ENCODE results near the gene MMP14. TPM values are rescaled to one million over a fixed set of nuclear protein-coding genes. Genes with fewer than 3 reads are reported as not detected.
A peak's percentile ranks its signal among the peaks of the same experiment; 100 is the strongest.

MMP14 gene
- total and polyA plus RNA-seq, 2 of the 8 experiments (the other 6 are each of a cell fraction or from before 2014, with no cell fraction given), result 58.2 to 86.8 TPM

GRCh38 chr14:22797017-22797917 lies 39.1 kb upstream of the MMP14 start:
- Histone ChIP-seq H3K9ac (replicated peaks in 1 of 4; ENCODE audit: extremely low read depth in 1 of 4, low read depth in 3 of 4, low read length in 3 of 4) (no peak overlapping the region), H3K4me3 (ENCODE audit: extremely low read depth in 1 of 4, insufficient read depth in 2 of 4, low read depth in 3 of 4, low read length in 4 of 4) (no peak overlapping the region), H2BK5ac (ENCODE audit: low read depth, low read length) (no peak overlapping the region), H2BK12ac (ENCODE audit: low read depth, low read length) (no peak overlapping the region; the same call in 1 of the 2 replicates), H2BK120ac (replicated peaks; ENCODE audit: low read depth, low read length) (no peak overlapping the region), H3K4ac (replicated peaks; ENCODE audit: insufficient read length, low read depth, low read length) (no peak overlapping the region), H4K20me1 (replicated peaks in 1 of 2; ENCODE audit: control insufficient read depth in 1 of 2, insufficient read depth in 2 of 2, low read length in 2 of 2) (no peaks in the 10 kb centered on the region), H3K79me2 (ENCODE audit: control insufficient read depth in 1 of 2, insufficient read depth in 2 of 2, low read length in 2 of 2) (no peaks in the 10 kb centered on the region), H3K79me1 (ENCODE audit: low read depth, low read length) (no peaks in the 10 kb centered on the region), H2BK20ac (ENCODE audit: low read length) (0 out of 2 replicates have a peak overlapping the region, but pooled peaks have one; percentile 2), H3K23me2 (ENCODE audit: low read depth, low read length) (no peaks in the 10 kb centered on the region), H3K36me3 (ENCODE audit: control insufficient read depth in 2 of 4, insufficient read depth in 4 of 4, low read length in 3 of 4) (no peaks in the 10 kb centered on the region), H2AFZ (ENCODE audit: low read length) (no peak overlapping the region), H3K27me3 (replicated peaks in 1 of 4; ENCODE audit: control insufficient read depth in 3 of 4, extremely low read depth in 1 of 4, insufficient read depth in 3 of 4, low read length in 3 of 4) (no peaks in the 10 kb centered on the region), H2AK5ac (ENCODE audit: low read depth, low read length) (0 out of 2 replicates have a peak overlapping the region, but pooled peaks have one; percentile 0), H2BK15ac (ENCODE audit: low read length) (no peak overlapping the region), H3K14ac (ENCODE audit: insufficient read length) (no peak overlapping the region), H4K5ac (ENCODE audit: insufficient read length, low read depth, low read length) (no peak overlapping the region), H3K4me1 (replicated peaks in 1 of 4; ENCODE audit: control insufficient read depth in 3 of 4, insufficient read depth in 4 of 4, low read length in 3 of 4) (peaks cover 2 to 11% (median 6%) of the 10 kb centered on the region in 4 experiments), H3K56ac (replicated peaks; ENCODE audit: insufficient read length, low read depth, low read length) (no peak overlapping the region), H4K8ac (ENCODE audit: extremely low read depth, insufficient read depth, low read length) (no peak overlapping the region), H3K9me3 (ENCODE audit: insufficient read depth in 2 of 2, low read depth in 1 of 2, low read length in 1 of 2) (peaks cover 0 to 4% of the 10 kb centered on the region in 2 experiments; a peak in 1 of 4 replicates), H3K27ac (ENCODE audit: low read depth, low read length) (no peak overlapping the region), H4K91ac (replicated peaks; ENCODE audit: insufficient read length, low read length) (no peak overlapping the region), H3K4me2 (ENCODE audit: insufficient read depth in 1 of 2, low read depth in 2 of 2, low read length in 2 of 2) (peak overlapping the region; percentile 20 to 26; a peak in 3 of 4 replicates), H3K23ac (ENCODE audit: insufficient read length) (no peak overlapping the region), H3K18ac (ENCODE audit: extremely low read depth, low read length) (0 out of 2 replicates have a peak overlapping the region, but pooled peaks have one; percentile 3)
- no peak for DNase-seq (ENCODE audit: low read depth in 1 of 2, low spot score in 2 of 2)
- WGBS, 2 experiments (ENCODE audit: extremely low coverage in 1 of 2, insufficient coverage in 1 of 2, insufficient read length in 1 of 2, insufficient replicate concordance in 2 of 2, low coverage in 1 of 2, low lambda C conversion rate in 2 of 2, missing lambda C conversion rate in 1 of 2), result 57% methylated on average over 5 of the region's 5 CpGs; no CpG with 5 or more reads in 1 of the 2 experiments
- ChIA-PET CTCF (ENCODE audit: partially characterized antibody) (interaction anchor here (0.6 to 53.1 kb wide), 9 partner anchors 8 to 237 kb away, joined by 3 to 1562 read pairs (median 3); partner anchors contain the start of genes LRP10, MMP14 and REM2), POLR2A (ENCODE audit: partially characterized antibody) (interaction anchor here (1.0 to 2.3 kb wide), 9 partner anchors 9 to 48 kb away, joined by 3 to 15 read pairs (median 4); no protein-coding TSS in a partner anchor)
- no peak for FAIRE-seq
- TF ChIP-seq SIN3A (conservative IDR thresholded peaks at IDR 0.05 in 1 of 2, IDR thresholded peaks at IDR 0.05 in 1 of 2; ENCODE audit: low read depth in 1 of 2, low read length in 2 of 2) (no peak), SP2 (IDR thresholded peaks at IDR 0.05; ENCODE audit: low read length) (no peak), CBX5 (IDR thresholded peaks at IDR 0.05; ENCODE audit: low read depth, low read length) (no peak), SUZ12 (IDR thresholded peaks at IDR 0.05; ENCODE audit: low read length) (no peak), YY1 (IDR thresholded peaks at IDR 0.05; ENCODE audit: low read depth, low read length) (no peak), ZNF274 (IDR thresholded peaks at IDR 0.05; ENCODE audit: borderline replicate concordance, extremely low read depth, low read length) (no peak), ASH2L (IDR thresholded peaks at IDR 0.05; ENCODE audit: low read length) (no peak), SP4 (IDR thresholded peaks at IDR 0.05; ENCODE audit: low read length) (no peak), HDAC2 (IDR thresholded peaks at IDR 0.05; ENCODE audit: borderline replicate concordance in 1 of 2, low read depth in 2 of 2, low read length in 2 of 2) (0 out of 4 replicates have a peak, but pooled peaks of 1 of the 2 experiments have one; percentile 13), CHD1 (IDR thresholded peaks at IDR 0.05; ENCODE audit: low read depth, low read length) (no peak)
- TF ChIP-seq, protein P1, sequence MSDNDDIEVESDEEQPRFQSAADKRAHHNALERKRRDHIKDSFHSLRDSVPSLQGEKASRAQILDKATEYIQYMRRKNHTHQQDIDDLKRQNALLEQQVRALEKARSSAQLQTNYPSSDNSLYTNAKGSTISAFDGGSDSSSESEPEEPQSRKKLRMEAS (IDR thresholded peaks at IDR 0.05), result no peak

Data from H1 (cell line).